Stimulated activated CD8-positive, alpha-beta memory T cell treated with anti-CD3 and anti-CD28 coated beads, Interleukin-7, amount 100 ng/mL, for 24 hours (primary cell): Measurements from ENCODE around the gene CAV3.
"Not testable (repeated sequence)": the region's sequence is repeated elsewhere in the genome, so short reads cannot be mapped to it uniquely, and the experiment has no call there.

Source experiments
- DNase-seq: peaks from one replicate; pipeline ENCODE4 v3.0.0-alpha.2; 2020; ENCODE audit warnings: low read depth

The CAV3 gene

GRCh38 chr3:8733332-8734094 is at the start of gene CAV3:
Gene CAV3 (plus strand): TSS chr3:8733802. CDS start chr3:8733877, 75 bp downstream.
- no peak for DNase-seq

DNA sequence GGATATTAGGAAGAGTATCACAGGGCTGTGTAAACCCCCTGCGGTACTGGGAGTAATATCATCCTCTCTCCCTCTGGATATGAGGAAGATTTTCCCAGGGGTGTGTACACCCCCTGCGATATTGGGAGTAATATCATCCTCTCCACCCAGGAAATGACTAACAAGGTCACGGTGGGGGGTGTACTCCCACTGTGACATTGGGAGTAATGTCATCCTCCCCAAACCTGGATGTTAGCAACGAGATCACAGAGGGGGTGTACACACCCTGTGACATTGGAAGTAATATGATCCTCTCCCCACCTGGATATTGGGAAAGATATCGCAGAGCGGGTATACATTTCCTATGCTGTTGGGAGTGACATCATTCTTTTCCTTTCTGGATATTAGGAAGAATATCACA is 48.6 kb upstream of the CAV3 start:
- DNase-seq: not testable (repeated sequence)

- DNase-seq: not testable (repeated sequence)
Measured at GRCh38 chr3:8691295-8691694, 42.3 kb upstream of the CAV3 start.

- no peak for DNase-seq
Measured at GRCh38 chr3:8702560-8702959, 31.0 kb upstream of the CAV3 start.

- no peak for DNase-seq
Measured at GRCh38 chr3:8705575-8705974, 28.0 kb upstream of the CAV3 start.

- DNase-seq: no peak
Measured at GRCh38 chr3:8709287-8709686, 24.3 kb upstream of the CAV3 start.

DNA sequence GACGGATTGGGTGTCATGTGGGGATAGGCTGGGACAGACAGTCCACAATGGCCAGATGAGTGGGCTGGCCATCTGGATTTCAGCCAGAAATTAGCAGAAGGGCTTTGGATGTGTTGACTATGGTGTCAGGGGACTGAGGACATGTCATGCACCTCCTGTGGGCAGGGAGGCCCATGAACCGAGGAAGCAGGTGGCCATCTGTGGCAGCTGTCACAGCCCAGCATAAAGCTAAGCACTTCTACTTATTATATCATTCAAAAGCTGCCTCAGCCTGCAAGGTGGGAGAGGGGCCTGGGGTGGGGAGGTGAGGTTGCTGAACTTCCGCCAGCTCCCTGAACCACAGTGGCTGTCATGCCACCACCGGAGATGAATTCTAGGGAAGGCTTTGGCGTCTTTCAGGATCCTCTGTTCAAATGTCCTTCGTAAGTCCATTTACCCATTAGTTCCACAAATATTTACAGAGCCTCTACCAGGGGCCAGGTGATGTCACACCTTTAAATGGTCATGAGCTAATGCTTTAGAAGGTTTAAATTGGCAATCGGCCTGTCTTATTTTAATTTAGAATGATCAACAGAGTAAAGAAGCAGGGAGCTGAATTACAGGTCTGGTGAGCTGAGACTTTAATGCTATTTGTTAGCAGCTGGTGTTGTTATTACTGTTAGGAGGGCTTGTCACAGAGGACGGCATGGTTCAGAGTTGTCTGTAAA is 23.6 kb upstream of the CAV3 start:
- DNase-seq: no peak

DNA sequence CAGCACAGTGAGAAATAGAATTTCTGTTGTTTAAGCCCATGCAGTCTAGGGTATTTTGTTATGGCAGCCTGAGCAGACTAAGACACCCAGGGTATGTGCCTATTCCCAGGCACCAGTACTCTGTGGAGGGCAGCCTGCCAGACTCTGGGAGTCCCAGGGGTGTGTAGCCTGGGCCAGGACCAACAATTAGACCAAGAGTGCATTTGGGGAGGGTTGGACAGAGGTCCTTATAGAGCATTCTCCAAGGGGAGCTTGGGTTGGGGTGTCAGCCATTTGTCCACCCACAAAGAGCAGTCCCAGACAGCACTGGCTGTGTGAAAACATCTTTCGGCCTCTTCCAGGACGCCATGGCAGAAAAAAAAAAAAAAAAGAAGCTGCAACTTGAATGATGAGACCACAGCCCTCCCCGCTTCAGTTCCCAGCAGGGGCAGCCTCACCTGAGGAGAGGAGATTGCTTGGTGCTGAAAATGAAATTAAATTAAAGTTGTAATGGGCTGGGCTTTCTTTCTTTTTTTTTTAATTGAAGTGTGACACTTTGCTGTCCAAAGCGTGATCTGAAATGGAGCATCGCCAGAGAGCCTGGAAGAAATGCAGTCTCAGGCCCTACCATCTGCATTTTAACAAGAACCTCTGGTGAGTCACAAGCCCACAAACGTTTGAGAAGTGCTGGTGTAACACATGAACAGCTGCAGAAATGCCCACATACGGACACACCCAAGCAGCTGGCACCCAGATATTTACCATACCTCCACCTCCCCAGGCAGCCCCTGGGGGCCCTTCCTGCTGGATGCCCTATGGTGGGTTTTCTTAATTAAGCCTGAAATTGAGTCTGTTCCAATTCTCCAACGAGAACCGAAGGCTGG is 21.3 kb upstream of the CAV3 start:
- no peak for DNase-seq

GRCh38 chr3:8712908-8713255 is 20.7 kb upstream of the CAV3 start:
- no peak for DNase-seq

- DNase-seq: no peak
Measured at GRCh38 chr3:8713901-8714759, 19.5 kb upstream of the CAV3 start.

DNA sequence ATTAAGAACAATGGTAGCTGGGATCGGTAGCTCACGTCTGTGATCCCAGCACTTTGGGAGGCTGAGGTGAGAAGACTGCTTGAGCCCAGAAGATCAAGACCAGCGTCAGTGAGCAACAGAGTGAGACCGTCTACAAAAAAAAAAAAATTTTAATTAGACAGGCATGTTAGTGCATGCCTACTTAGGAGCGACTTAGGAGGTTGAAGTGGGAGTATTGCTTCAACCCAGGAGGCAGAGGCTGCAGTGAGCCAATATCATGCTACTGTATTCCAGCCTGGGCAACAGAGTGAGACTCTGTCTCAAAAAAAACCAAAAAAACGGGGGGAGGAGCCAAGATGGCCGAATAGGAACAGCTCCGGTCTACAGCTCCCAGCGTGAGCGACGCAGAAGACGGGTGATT is 17.8 kb upstream of the CAV3 start:
- DNase-seq: not testable (repeated sequence)

GRCh38 chr3:8722808-8723207 is 10.8 kb upstream of the CAV3 start:
- no peak for DNase-seq

GRCh38 chr3:8723612-8724011 is 10.0 kb upstream of the CAV3 start:
- no peak for DNase-seq

GRCh38 chr3:8724108-8724752 is 9.4 kb upstream of the CAV3 start:
- DNase-seq: no peak

- DNase-seq: no peak
Measured at GRCh38 chr3:8727605-8728512, 5.7 kb upstream of the CAV3 start.

DNA sequence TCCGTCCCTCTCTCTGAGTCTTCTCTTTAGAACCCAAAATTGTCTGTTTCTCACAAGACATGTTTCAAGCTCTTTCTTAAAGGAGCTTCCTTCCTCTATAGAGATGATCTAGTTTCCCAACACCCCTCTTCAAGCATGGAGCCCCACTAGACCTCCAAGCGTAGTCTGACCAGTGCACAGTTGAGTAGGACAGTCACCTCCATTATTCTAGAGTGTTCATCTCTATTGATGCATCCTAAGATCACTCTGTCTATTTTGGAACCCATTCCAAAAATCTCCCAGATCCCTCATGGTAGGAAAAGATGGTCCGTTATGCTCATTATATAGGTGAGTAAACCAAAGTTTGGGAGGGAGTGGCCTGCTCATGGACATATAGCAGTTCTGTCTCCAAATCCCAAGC is 4.1 kb upstream of the CAV3 start:
- no peak for DNase-seq

GRCh38 chr3:8730656-8731055 is 2.9 kb upstream of the CAV3 start:
- DNase-seq: no peak

- DNase-seq: no peak
Measured at GRCh38 chr3:8732413-8732812, 1.2 kb upstream of the CAV3 start.

- DNase-seq: no peak
Measured at GRCh38 chr3:8734137-8734878, 706 bp downstream of the CAV3 start.

DNA sequence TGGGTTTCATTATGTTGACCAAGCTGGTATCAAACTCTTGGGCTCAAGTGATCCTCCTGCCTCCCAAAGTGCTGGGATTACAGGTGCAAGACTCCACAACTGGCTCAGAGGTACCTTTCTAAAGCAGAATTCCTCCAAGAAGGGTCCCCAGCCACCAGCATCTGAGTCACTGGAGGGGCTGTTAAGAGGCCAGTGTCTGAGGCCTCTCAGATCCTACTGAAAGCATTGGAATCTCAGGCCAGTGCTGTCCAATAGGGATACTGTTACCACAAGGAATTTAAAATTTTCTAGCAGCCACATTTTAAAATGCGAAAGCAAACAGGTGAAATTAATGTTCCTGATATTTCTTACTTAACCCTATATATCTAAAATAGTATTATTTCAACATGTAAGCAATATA is 1.3 kb downstream of the CAV3 start:
- DNase-seq: no peak
